ENCODE data around the gene BTBD7. TPM values are rescaled to one million over a fixed set of nuclear protein-coding genes. Genes with fewer than 3 reads are reported as not detected.

BTBD7 gene
- total and polyA plus RNA-seq, 2 of the 4 experiments (the other 2 are of a cell fraction): 11.9 to 30.5 TPM

DNA sequence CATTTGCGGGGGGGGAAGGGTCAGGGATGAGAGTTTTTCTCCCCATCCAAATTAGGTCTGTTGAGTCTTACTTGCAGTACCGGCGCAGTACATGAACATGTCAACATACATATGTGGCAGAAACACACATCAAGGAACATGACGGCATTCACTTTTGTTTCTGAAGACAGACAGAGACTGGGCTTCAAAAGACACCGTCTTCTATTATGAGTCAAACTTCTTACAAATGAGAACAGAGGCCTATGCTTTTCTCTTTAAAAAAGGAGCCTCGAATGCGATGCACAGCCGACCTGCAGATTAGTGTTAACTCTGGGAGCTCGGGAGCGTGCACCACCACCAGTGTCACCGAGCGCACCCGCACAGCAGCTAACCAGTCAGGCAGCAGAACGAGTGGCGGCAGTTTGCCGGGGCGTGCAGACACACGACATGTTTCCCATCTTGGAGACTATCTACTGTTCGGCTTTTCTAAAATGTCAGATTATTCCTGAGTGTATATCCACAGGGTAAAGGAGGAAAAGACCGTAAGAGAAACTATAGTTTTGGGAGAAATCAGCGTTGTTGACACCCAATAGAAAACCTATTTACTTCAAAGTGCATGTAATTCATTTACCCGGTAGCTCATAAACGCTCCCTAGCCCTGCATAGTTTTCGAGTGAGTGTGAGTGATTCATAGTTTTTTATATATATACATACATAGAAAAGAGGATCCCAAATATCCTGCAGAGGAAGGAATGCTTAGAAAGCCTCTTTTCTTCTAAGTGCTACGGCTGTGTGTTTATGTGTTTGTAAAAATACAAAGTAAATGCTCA, 92.8 kb downstream of the BTBD7 start:
- H3K27ac ChIP-seq (ENCODE audit: insufficient read depth, low read length): peak overlapping the region; percentile 45
- H3K23ac ChIP-seq (ENCODE audit: low read depth, low read length): peak overlapping the region; percentile 35
- no peak overlapping the region for H4K5ac ChIP-seq (ENCODE audit: low read depth, low read length)
- peak overlapping the region; percentile 78 for H2BK5ac ChIP-seq (ENCODE audit: low read depth, low read length, poor library complexity, severe bottlenecking)
- ATAC-seq (ENCODE audit: low read depth) (peak; percentile 97), DNase-seq (peak; percentile 89)
- H3K4ac ChIP-seq (ENCODE audit: low read depth, low read length): peak overlapping the region; percentile 62
- no TSS peak for BruUV-seq (replicated peaks)
- H3K18ac ChIP-seq (ENCODE audit: low read depth, low read length): peak overlapping the region; percentile 64
- 71% methylated on average over 15 of the region's 25 CpGs; no CpG with 5 or more reads in 1 of the 2 experiments for WGBS, 2 experiments (ENCODE audit: extremely low coverage in 2 of 2, insufficient read length in 1 of 2)
- H3K4me3 ChIP-seq (ENCODE audit: insufficient read depth, low read depth, low read length): no peak overlapping the region
- H3K14ac ChIP-seq (replicated peaks; ENCODE audit: low read depth, low read length): peak overlapping the region; percentile 10; the same call in 1 of the 2 replicates
- peak overlapping the region; percentile 65 for H2BK120ac ChIP-seq (ENCODE audit: low read depth, low read length)
- intact Hi-C loops (cut with micrococcal nuclease): loop anchor here (1.0 kb wide), 1 partner anchor 92 kb away; no protein-coding TSS in a partner anchor
- peak overlapping the region; percentile 81; the same call in 1 of the 3 replicates for H2BK15ac ChIP-seq (ENCODE audit: low read depth, low read length)
- H3K56ac ChIP-seq (ENCODE audit: extremely low read depth, insufficient read depth, low read length): no peak overlapping the region
- peak overlapping the region; percentile 58 for H3K4me2 ChIP-seq (ENCODE audit: low read depth, low read length)
- H3K4me1 ChIP-seq (ENCODE audit: control insufficient read depth, insufficient read depth, low read length): peaks cover 18% of the 10 kb centered on the region
- peak overlapping the region in 1 of 2 experiments; percentile 44; a peak in 1 of 4 replicates for H4K8ac ChIP-seq (ENCODE audit: low read depth in 2 of 2, low read length in 2 of 2)
- H2AK9ac ChIP-seq (replicated peaks; ENCODE audit: low read depth, low read length, poor library complexity): no peak overlapping the region
- dilution Hi-C loops (cut with HindIII; ENCODE audit: low sequenced_read_pairs, unreplicated experiment): no loop called here
- peaks cover 5% of the 10 kb centered on the region; the same call in 1 of the 2 replicates for H4K20me1 ChIP-seq (ENCODE audit: insufficient read depth, low read length)
- in situ Hi-C loops (cut with MboI; ENCODE audit: low sequenced_read_pairs): no loop called here
- H3K36me3 ChIP-seq (ENCODE audit: control insufficient read depth, insufficient read depth, low read length): peaks cover 21% of the 10 kb centered on the region
- H2AK5ac ChIP-seq (ENCODE audit: low read depth, low read length): peak overlapping the region; percentile 82; the same call in 1 of the 2 replicates
- H3K9me1 ChIP-seq (ENCODE audit: insufficient read depth, low read length): peaks cover 8% of the 10 kb centered on the region; the same call in 1 of the 2 replicates
- H3K9ac ChIP-seq (ENCODE audit: low read depth, low read length): no peak overlapping the region
- H2BK20ac ChIP-seq (ENCODE audit: low read depth, low read length): peak overlapping the region; percentile 78
- CTCF ChIA-PET: interaction anchor here (0.6 kb wide), 1 partner anchor 57 kb away, joined by 3 read pairs; no protein-coding TSS in a partner anchor
- TF ChIP-seq POLR2A (IDR thresholded peaks at IDR 0.05; ENCODE audit: low read depth, low read length) (no peak), NFE2L2 (IDR thresholded peaks at IDR 0.05; ENCODE audit: low read depth, low read length) (no peak), RFX5 (IDR thresholded peaks at IDR 0.05; ENCODE audit: low read depth, low read length) (no peak), MXI1 (IDR thresholded peaks at IDR 0.05; ENCODE audit: borderline replicate concordance, low read depth, low read length) (no peak), FOS (IDR thresholded peaks at IDR 0.05; ENCODE audit: low read depth, low read length) (peak; percentile 68), SMC3 (IDR thresholded peaks at IDR 0.05; ENCODE audit: low read depth, low read length) (no peak)
- TF ChIP-seq, protein P1, sequence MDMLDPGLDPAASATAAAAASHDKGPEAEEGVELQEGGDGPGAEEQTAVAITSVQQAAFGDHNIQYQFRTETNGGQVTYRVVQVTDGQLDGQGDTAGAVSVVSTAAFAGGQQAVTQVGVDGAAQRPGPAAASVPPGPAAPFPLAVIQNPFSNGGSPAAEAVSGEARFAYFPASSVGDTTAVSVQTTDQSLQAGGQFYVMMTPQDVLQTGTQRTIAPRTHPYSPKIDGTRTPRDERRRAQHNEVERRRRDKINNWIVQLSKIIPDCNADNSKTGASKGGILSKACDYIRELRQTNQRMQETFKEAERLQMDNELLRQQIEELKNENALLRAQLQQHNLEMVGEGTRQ (IDR thresholded peaks at IDR 0.05; ENCODE audit: low read depth, low read length): no peak
- POLR2A ChIA-PET (ENCODE audit: unreplicated experiment): no interaction called here
- H3K27me3 ChIP-seq (ENCODE audit: control insufficient read depth, insufficient read depth, low read length): no peaks in the 10 kb centered on the region
- H3K79me1 ChIP-seq (ENCODE audit: low read depth in 1 of 2, low read length in 2 of 2): peaks cover 8 to 31% of the 10 kb centered on the region in 2 experiments; a peak in 3 of 4 replicates
- no peak overlapping the region for H2AFZ ChIP-seq (replicated peaks; ENCODE audit: low read length, poor library complexity)
- H3K9me3 ChIP-seq (ENCODE audit: control insufficient read depth, insufficient read depth, low read length): no peaks in the 10 kb centered on the region
- peak overlapping the region; percentile 76 for H4K91ac ChIP-seq (ENCODE audit: insufficient read depth, low read depth, low read length)

Data from IMR-90 (cell line).